Stimulated activated CD8-positive, alpha-beta memory T cell treated with anti-CD3 and anti-CD28 coated beads, Interleukin-15, amount 100 ng/mL, for 1 hour (primary cell): Measurements from ENCODE around the gene CIBAR2.
A peak's percentile ranks its signal among the peaks of the same experiment; 100 is the strongest.
"Not testable (repeated sequence)": the region's sequence is repeated elsewhere in the genome, so short reads cannot be mapped to it uniquely, and the experiment has no call there.

Experiments used
- DNase-seq: peaks from one replicate; pipeline ENCODE4 v3.0.0-alpha.2; 2020; ENCODE audit warnings: low read depth

Gene CIBAR2

DNA sequence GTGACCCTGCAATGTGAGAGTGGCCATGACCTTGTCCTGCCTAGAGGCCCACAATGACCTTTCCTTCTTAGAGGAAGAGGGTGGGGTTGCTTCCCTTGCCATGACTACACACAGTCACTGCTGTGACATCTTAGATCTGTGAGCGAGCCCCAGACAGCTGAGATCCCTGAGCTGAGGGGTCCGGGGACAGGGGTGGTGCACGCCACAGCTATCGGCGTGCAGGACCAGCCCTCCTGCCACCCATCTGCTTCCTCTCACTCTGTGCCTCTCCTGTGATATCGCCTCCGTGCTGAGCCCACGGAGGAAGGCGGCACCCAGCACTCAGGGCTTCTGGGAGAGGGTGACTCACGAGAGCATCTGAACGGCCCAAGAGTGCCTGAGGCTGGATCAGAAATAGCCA lies 49.4 kb downstream of the CIBAR2 start:
- no peak for DNase-seq

DNA sequence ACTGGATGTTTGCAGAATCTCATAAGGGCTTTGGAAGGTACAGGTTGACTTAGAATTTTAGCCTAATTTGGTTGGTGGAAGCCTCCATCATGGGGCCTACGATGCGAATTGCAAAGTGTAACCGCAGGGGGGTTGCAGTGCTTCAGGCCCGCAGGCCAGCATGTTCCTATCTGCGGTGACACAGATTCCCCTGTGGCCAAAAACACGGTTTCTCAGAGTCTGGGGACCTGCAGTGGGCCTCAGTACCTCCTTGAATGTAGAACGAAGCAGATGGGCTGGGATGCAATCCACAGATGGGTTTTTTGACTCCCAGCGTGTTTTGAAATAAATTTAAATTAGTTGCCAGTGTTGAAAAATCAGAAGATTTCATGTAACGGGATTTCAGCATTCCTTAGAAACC lies 49.9 kb downstream of the CIBAR2 start:
- no peak for DNase-seq

DNA sequence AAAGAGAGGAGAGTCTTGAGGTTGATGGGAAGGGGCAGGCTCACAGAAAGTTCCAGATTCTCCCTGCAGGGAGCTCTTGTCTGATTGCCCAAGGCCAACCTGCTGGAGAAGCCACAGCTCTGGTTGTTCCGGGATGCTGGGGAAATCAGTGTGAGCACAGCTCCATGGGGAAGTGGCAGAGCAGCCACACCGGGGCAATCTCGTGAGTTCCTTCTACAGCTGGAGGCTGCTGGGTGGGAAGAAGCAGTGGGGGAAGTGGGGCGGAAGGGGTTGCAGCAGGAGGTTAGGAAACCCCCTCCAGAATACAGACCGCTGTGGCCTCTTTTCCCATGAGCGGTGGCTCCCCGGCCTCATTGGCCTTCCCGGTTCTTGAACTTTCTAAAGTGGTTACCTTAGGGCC lies 50.7 kb downstream of the CIBAR2 start:
- DNase-seq, result no peak

DNA sequence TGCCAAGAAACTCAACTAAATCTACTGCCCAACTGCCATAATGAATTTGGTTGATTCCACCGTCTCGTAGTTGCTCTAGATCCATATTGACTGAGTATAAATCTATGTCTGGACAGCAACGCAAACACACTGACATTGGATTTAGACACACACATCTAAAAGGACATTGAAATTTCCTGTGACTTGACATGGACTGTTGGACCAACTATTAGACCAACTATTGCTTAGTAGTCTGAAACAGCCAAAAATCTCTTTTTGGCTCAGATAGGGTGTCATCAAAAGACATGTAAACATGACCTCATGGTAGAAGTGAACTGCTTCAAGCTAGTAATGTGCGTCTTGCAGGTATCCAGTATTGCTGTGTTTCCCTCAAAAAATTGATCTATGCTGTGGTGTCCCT lies 53.4 kb downstream of the CIBAR2 start:
- DNase-seq, result no peak

DNA sequence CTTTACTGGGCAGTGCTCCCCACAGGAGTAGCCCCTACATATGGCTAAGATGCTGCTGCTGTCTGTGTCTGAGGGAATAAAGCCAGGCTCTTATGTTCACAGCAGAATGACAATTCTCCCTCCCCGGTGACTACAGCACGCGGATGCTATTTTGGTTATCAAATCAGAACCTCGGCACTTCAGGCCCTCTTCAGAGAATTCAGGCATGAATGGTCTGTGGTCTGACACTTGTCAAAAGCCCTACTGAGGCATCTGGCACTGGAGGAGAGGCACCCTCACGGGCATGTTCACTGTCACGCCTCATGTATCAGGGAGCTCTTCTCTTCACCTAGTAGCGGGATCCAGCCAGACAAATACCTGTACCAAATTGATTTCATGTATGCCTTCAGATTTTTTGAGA lies 54.3 kb downstream of the CIBAR2 start:
- DNase-seq, result no peak

DNA sequence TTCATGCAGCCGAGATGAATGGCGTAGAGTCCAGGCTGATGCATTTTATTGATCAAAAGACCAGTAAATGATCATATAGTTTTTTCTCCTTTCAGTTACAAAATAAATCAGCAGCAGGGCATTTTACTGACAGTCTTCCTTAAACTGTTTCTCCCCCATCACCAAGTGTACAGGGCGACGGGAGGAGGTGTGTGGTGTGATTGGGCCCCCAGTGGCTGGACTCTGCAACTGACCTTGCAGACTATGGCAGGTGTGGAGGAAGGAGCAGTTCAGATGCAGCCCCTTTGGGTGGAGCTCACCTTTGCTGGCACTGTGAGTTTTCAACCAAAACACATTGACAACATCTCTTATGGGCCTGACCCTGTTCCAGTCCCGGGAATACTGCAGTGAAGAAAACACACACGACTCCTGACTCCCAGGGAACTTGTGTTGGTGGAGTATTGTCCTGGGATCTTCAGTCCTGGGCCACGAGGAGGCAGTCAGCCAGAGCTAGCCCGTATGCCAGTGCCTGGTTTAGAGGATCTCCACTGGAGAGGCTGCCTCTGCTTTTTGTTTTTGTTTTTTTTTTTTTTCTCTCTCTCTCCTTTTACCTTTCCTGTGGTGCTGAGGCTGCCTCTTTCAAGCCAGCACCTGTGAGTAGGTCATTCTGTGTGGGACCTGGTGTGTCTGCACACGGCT lies 54.9 kb downstream of the CIBAR2 start:
- no peak for DNase-seq

DNA sequence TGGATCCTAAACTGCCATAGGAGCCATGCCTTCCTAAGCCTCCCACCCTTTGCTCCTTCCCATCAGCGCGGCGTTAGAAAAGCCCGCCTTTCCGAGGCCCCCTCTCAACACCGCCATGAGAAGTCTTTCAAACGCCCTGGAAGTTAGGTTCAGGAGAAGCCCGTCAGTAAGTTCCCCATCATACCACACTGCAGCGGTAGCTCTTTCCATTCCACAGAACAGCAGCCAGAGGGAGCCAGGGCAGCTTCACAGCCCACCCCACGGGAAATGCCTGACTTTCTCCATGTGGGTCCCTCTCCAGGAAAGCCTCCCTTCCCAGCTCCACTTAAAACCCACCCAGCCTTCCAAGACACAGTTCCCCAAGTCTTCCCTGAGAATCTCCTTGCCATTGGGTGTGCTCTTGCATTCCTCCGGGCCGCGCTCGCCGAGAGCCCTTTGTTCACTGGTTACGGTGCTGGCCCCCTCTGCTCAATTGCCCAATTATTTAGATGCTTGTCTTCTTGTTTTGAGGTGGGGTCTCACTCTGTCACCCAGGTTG lies 56.0 kb downstream of the CIBAR2 start:
- DNase-seq, result no peak

DNA sequence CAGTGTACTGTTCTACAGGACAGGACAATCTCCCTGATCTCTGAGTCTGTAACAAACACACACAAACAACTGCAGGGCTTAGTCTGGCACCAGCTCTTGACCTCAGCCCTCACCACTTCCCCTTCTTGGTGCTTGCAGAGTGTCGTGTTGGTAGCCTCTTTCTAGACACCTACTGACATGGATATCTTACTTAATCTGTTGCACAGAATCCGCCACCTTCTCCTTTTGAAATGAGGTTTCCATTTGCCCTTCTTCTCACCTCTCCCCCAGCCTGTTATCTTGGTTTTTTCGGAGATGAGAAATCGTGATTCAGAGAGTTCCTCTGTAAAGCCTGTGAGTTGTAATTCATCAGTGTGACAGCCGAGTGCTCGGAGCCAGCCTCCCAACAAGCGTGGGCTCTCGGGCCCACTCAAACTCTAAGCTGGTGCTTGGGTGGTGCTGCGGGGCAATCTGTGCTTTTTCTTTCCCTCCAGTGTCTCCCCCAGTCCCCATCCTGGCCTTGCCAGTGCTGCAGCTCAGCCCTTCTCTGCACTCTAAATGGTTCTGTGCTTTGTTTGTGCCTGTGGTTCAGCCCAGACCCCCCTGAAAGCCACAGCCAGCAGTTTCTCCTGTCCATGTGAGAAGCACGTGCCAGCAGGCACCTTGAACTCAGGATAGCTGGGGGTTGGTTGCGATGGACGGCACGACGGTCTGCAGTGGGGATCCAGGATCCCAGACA lies 56.6 kb downstream of the CIBAR2 start:
- peak; percentile 44 for DNase-seq

DNA sequence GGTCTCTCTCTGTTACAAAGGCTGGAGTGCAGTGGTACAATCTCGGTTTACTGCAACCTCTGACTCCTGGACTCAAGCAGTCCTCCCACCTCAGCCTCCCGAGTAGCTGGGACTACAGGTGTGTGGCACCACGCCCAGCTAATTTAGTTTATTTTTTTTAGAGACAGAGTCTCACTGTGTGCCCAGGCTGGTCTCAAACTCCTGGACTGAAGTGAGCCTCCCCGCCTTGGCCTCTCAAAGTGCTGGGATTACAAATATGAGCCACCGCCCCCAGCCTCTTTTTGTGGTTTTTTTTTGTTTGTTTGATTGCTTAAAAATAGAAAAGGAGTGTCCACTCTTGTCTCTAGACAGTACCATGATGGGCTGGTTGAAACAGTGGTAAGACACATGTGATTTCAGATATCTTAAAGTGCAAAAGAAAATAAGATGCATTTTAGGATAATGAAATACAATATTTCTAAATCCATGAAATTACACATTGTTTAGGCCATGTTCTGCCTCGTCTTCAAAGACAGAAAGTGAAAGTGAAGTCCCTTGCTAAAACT lies 57.3 kb downstream of the CIBAR2 start:
- no peak for DNase-seq

DNA sequence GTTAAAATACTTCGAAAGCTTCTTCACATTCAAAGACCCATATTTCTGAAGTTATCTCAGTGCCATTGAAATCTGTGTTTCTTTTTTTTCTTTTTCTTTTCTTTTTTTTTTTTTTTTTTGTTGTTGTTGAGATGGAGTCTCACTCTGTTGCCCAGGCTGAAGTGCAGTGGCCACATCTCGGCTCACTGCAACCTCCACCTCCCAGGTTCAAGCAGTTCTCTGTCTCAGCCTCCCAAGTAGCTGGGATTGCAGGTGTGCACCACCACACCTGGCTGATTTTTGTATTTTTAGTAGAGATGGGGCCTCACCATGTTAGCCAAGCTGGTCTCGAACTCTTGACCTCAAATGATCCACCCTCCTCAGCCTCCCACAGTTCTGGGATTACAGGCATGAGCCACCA lies 58.0 kb downstream of the CIBAR2 start:
- DNase-seq, result not testable (repeated sequence)

DNA sequence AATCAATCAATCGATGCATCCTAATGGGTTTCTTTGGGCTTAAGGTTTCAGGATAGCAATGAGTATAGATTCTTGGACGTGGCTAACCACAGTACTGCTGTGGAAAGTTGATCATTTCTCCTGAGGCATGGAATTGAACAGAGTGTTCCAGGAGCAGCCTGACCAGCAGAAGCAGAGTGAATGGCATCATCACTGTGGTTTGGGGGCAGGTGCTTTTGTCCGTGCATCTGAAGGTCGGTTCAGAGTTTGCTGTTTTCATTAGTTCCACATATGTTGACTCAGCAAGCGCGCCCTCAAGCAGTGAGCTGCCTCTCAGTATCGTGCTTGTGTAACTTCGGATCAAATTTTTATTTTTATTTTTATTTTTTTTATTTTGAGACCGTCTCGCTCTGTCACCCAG lies 59.7 kb downstream of the CIBAR2 start:
- DNase-seq, result no peak

DNA sequence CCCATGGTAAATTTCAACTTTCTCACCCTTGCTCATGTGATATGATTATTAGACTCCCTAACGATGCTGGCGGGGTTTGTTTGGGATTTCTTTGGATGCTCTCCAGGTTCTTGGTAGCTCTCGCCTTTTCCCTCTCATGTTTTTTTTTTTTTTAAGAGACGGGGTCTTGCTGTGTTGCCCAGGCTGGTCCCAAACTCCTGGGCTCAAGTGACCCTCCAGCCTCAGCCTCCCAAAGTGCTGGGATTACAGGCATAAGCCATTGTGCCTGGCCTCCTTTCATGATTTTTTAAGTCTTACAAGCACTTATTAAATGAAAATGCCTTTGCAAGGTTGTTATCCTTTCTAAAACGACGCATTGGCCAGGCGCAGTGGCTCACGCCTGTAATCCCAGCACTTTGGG lies 60.6 kb downstream of the CIBAR2 start:
- DNase-seq, result no peak

DNA sequence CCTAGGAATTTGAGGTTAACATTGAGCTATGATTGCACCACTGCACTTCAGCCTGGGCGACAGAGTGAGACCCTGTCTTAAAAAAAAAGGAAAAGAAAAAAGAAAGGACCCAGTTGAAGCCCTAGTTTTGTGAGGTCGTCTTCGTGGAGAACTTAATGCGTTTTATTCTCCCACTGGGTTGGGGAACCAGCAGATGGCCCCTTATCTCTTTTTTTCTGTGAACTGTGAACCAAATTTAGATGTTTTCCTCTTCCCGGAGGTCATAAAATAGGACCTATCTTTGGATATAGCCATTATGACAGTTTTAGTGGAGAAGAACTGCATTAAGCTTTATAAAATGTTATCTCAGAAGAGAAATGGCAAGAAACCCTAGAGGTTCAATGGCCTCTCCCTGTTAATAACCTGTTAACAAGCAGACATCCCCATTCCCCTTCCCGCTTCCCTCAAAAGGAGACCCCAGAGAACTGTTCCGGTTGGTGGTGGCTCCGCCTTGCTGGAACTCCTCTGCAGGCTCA lies 61.1 kb downstream of the CIBAR2 start:
- DNase-seq, result no peak

DNA sequence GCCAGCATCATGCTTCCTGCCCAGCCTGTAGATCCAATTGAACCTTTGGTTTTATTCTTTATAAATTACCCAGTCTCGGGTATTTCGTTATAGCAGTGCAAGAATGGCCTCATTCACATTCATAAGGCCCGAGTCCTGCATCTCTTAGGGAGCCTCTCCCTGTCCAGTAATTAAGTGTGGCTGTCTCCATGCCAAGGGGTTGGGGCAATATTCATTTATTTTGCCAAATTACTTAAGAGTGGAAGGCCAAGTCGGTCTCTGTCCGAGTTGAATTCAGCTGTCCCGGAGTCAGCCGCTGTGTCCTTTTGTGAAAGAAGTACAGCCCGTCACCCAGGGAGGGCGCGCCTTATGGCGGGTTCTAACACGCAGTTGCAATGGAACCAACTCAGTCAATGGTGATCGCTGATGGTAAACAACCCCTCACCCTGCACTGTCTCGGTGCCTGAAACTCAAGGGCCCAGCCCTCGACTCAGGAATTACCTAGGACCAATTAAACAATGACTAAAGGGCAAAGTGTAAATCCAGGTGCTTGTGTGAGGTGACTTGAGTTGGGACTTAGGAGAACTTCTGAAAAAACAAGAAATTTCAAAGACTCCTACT lies 62.5 kb downstream of the CIBAR2 start:
- no peak for DNase-seq

DNA sequence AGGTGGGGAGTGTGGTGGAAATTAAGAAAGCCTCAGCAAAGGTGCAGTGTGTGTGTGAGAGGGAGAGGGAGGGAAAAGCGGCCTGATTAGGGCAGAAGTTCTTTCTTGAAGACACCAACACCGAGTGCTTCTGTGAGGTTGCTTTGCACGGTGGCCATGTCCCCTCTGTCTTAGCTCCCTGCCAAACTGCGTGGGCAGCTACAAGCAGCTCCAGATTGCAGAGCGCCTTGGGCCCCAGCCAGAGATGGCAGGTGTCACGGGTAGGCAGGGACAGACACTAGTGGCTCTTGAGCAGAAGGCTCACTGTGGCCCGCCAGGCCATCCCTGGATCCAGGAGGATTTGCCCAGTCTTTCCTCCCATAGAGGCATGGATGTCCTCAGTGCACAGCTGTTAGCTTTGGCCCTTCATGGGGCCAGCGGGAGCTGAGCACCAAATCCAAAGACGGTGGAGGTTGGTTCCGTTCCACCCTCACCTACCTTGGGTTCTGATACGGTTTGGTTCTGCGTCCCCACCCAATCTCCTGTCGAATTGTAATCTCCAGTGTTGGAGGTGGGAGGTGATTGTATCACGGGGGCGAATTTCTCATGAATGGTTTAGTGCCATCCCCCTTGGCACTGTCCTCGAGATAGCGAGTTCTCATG lies 63.2 kb downstream of the CIBAR2 start:
- DNase-seq, result no peak
